HepG2 (cell line): Measurements from ENCODE around the gene BMPR2. TPM values are rescaled to one million over a fixed set of nuclear protein-coding genes. Genes with fewer than 3 reads are reported as not detected.

Source experiments
- ATAC-seq: fragments of 200-7000 bp; cut with Tn5 transposase; 3 replicates; pipeline ENCODE4 v1.9.1; 2020; ENCODE audit warnings: mild to moderate bottlenecking, moderate library complexity
- BruUV-seq: library from RNA; stranded (reverse); fragments of 400-500 nt; replicated peaks from 2 replicates; lab custom pipeline; 2021; lab: Mats Ljungman, UMichigan
- CTCF ChIA-PET: fragments of 300-600 bp; formaldehyde crosslinking; extraction: SDS; loops from one replicate; lab custom pipeline; 2021; ENCODE audit warnings: low total read pairs, inconsistent platforms, low intra/inter-chr PET ratio; lab: Yijun Ruan, JAX
- POLR2A ChIA-PET: fragments of 350-600 bp; sonication (Branson Sonifier 250); formaldehyde crosslinking; loops from one replicate; lab custom pipeline; 2020; ENCODE audit warnings: antibody characterized with exemption, inconsistent platforms; lab: Yijun Ruan, JAX
- DNase-seq: peaks from one replicate; pipeline ENCODE4 v3.0.0-alpha.2; 2015; ENCODE audit warnings: low spot score
- FAIRE-seq: peaks from 3 replicates; lab custom pipeline; 2011; peaks lifted over from hg19 to GRCh38; lab: Jason Lieb, UNC
- H2AFZ ChIP-seq: one replicate; pipeline ENCODE4 v1.6.1; 2011; ENCODE audit warnings: low read length, inconsistent platforms
- H3K27ac ChIP-seq: fragments of 300-600 bp; 3 replicates; pipeline ENCODE4 v1.8.0; 2011; ENCODE audit warnings: mixed run types, mild to moderate bottlenecking, mixed read lengths, low read length, inconsistent platforms; ENCODE audit not compliant: insufficient read depth; ENCODE audit errors: extremely low read length
- H3K27me3 ChIP-seq, 2 experiments: fragments of 200-600 bp in 1 of 2; 2 replicates in 1 of 2; 3 replicates in 1 of 2; pipeline versions ENCODE4 v1.6.0 to v1.8.0; 2011; ENCODE audit warnings: low read length in 2 of 2, mild to moderate bottlenecking in 2 of 2, moderate library complexity in 2 of 2, inconsistent platforms in 1 of 2; ENCODE audit not compliant: insufficient read depth in 2 of 2, control insufficient read depth in 1 of 2
- H3K36me3 ChIP-seq, 2 experiments: fragments of 200-600 bp in 1 of 2; replicated peaks in 1 of 2; 2 replicates in 1 of 2; 3 replicates in 1 of 2; pipeline versions ENCODE4 v1.5.1 to v1.8.0; 2011; ENCODE audit warnings: low read length in 2 of 2, inconsistent platforms in 1 of 2; ENCODE audit not compliant: insufficient read depth in 2 of 2, control insufficient read depth in 1 of 2
- H3K4me1 ChIP-seq: 2 replicates; pipeline ENCODE4 v1.5.1; 2012; ENCODE audit warnings: low read length, inconsistent platforms; ENCODE audit not compliant: insufficient read depth
- H3K4me2 ChIP-seq: 2 replicates; pipeline ENCODE4 v1.6.0; 2011; ENCODE audit warnings: low read depth, low read length, inconsistent platforms
- H3K4me3 ChIP-seq, 3 experiments: fragments of 200-600 bp in 1 of 3; sonication (generic), shearing (Covaris generic) in 1 of 3; replicated peaks in 1 of 3; 2 replicates each; pipeline ENCODE4 v1.5.1; 2011 to 2016; ENCODE audit warnings: low read length in 3 of 3, inconsistent platforms in 2 of 3, low read depth in 2 of 3, mild to moderate bottlenecking in 2 of 3, control low read depth in 1 of 3, mixed read lengths in 1 of 3; ENCODE audit not compliant: insufficient read depth in 1 of 3
- H3K79me2 ChIP-seq: one replicate; pipeline ENCODE4 v1.6.1; 2011; ENCODE audit warnings: low read length, inconsistent platforms; ENCODE audit not compliant: insufficient read depth
- H3K9ac ChIP-seq: 2 replicates; pipeline ENCODE4 v1.6.0; 2011; ENCODE audit warnings: mild to moderate bottlenecking, low read depth, low read length, inconsistent platforms; ENCODE audit not compliant: insufficient read depth
- H3K9me3 ChIP-seq: 2 replicates; pipeline ENCODE4 v1.5.1; 2012; ENCODE audit warnings: mild to moderate bottlenecking, low read length
- H4K20me1 ChIP-seq: 2 replicates; pipeline ENCODE4 v1.6.0; 2011; ENCODE audit warnings: inconsistent platforms, mild to moderate bottlenecking, low read length, moderate library complexity; ENCODE audit not compliant: insufficient read depth
- TRAFD1 ChIP-seq: sonication (generic); formaldehyde crosslinking; IDR thresholded peaks from 2 replicates; pipeline ENCODE4 v1.5.1; 2020; ENCODE audit warnings: missing genetic modification reagents, mild to moderate bottlenecking, borderline replicate concordance
- ZNF30 ChIP-seq: sonication (generic); formaldehyde crosslinking; IDR thresholded peaks from 2 replicates; pipeline ENCODE4 v1.5.0; 2020; ENCODE audit warnings: mild to moderate bottlenecking, missing genetic modification reagents
- ZNF337 ChIP-seq: sonication (generic); formaldehyde crosslinking; IDR thresholded peaks from 2 replicates; pipeline ENCODE4 v1.5.1; 2020; ENCODE audit warnings: missing genetic modification reagents, low read depth, mild to moderate bottlenecking, borderline replicate concordance
- ZNF33A ChIP-seq: sonication (generic); formaldehyde crosslinking; IDR thresholded peaks from 2 replicates; pipeline ENCODE4 v1.5.1; 2020; ENCODE audit warnings: missing genetic modification reagents, mild to moderate bottlenecking, moderate library complexity, borderline replicate concordance
- WGBS: methylation state at CpG from one replicate; pipeline ENCODE4 v1.1.6; 2017; ENCODE audit warnings: low lambda C conversion rate; 5-methylcytosine and 5-hydroxymethylcytosine counted together
- in situ Hi-C: cut with HindIII; loops from 2 replicates; pipeline ENCODE4 v1.10.0; 2017; ENCODE audit warnings: low pct_unique_long_range_greater_than_20kb; ENCODE audit not compliant: extremely low pct_ligation_motif_present
- intact Hi-C: fragments of 100-400 bp; cut with micrococcal nuclease; formaldehyde crosslinking; loops from one replicate; pipeline ENCODE4 v1.10.0; 2022; ENCODE audit not compliant: unreplicated experiment
- polyA plus RNA-seq, 8 experiments: library from polyadenylated mRNA; depleted of rRNA in 3 of 8; stranded (reverse) in 7 of 8; unstranded in 1 of 8; fragments of >200 nt; fragmentation: Illumina TruSeq in 4 of 8; extraction: Trizol in 4 of 8; gene quantifications; 2 replicates each; pipeline versions ENCODE4 v1.2.1 to v1.2.3, GENCODE V29; 2011 to 2016; ENCODE audit warnings: low read depth in 4 of 8, missing spikeins in 1 of 8, mixed read lengths in 1 of 8; ENCODE audit not compliant: insufficient read depth in 1 of 8
- total RNA-seq, 5 experiments: library from RNA; depleted of rRNA; stranded (reverse); fragments of >200 nt; fragmentation: Illumina TruSeq; extraction: Trizol; gene quantifications; 2 replicates each; pipeline ENCODE4 v1.2.3, GENCODE V29; 2016; ENCODE audit warnings: low read depth in 1 of 5

Gene BMPR2
- total and polyA plus RNA-seq, 2 of the 13 experiments (the other 11 are each of a cell fraction or from before 2014, with no cell fraction given): 5.5 to 10.3 TPM

- 8% methylated on average over 2 of the region's 2 CpGs for WGBS
- TF ChIP-seq ZNF33A (CRISPR knock-in tag): no peak
- TF ChIP-seq TRAFD1 (CRISPR knock-in tag): no peak
- peak; percentile 99 for TF ChIP-seq ZNF337
- TF ChIP-seq ZNF30 (CRISPR knock-in tag): no peak
- Histone ChIP-seq H3K27ac (no peak overlapping the region), H4K20me1 (no peaks in the 10 kb centered on the region), H3K36me3 (no peaks in the 10 kb centered on the region), H3K27me3 (no peaks in the 10 kb centered on the region), H3K9ac (no peak overlapping the region), H3K4me3 (no peak overlapping the region), H3K79me2 (no peaks in the 10 kb centered on the region), H3K9me3 (peaks cover 13% of the 10 kb centered on the region; the same call in 1 of the 2 replicates), H3K4me2 (no peak overlapping the region), H2AFZ (no peak overlapping the region), H3K4me1 (peaks cover 10% of the 10 kb centered on the region)
- DNase-seq: no peak
- in situ Hi-C loops (loop anchor here (25.0 kb wide), 2 partner anchors 554 to 1229 kb away; no protein-coding TSS in a partner anchor), intact Hi-C loops (loop anchor here (10.0 kb wide), 1 partner anchor 161 kb away; no protein-coding TSS in a partner anchor)
- POLR2A ChIA-PET: no interaction called here
- CTCF ChIA-PET: no interaction called here
- no peak for ATAC-seq
- no peak for FAIRE-seq
- no TSS peak for BruUV-seq
Observed at GRCh38 chr2:202583709-202584219, 207.6 kb downstream of the BMPR2 start.
